IMR-90 (cell line): ENCODE results near the gene HOXC5.

Experiments
- MXI1 ChIP-seq: IDR thresholded peaks from 2 replicates; pipeline ENCODE4 v1.6.1; 2012; ENCODE audit warnings: low read depth, mild to moderate bottlenecking, low read length, moderate library complexity, borderline replicate concordance
- TF ChIP-seq, protein P1 (sequence below): conservative IDR thresholded peaks from 2 replicates; pipeline ENCODE4 v1.5.1; 2012; ENCODE audit warnings: mild to moderate bottlenecking, low read depth, low read length, improper control_type of control experiment

DNA sequence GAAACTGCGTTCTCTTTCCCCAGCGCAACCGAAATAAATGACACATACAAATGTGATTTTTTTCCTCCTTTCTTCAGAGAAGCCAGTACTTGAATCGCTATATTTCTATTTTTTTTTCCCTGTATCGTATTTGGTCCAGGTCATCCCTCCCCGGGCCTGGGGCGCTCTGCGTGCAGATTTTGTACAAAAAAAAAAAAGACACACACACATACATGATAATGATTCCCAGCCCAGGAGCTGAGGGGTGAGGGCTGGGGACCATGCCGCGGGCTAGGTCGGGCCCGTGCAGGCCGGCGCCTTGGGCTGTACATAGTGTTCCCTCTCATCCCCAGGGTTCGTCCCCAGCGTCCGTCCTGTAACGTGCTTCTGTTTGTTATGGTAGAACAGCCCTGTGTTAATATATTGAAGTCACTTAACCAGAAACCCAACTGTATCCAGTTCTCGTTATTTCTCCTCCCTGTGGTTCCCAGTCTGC is 29.9 kb upstream of the HOXC5 start:
- TF ChIP-seq, protein P1, sequence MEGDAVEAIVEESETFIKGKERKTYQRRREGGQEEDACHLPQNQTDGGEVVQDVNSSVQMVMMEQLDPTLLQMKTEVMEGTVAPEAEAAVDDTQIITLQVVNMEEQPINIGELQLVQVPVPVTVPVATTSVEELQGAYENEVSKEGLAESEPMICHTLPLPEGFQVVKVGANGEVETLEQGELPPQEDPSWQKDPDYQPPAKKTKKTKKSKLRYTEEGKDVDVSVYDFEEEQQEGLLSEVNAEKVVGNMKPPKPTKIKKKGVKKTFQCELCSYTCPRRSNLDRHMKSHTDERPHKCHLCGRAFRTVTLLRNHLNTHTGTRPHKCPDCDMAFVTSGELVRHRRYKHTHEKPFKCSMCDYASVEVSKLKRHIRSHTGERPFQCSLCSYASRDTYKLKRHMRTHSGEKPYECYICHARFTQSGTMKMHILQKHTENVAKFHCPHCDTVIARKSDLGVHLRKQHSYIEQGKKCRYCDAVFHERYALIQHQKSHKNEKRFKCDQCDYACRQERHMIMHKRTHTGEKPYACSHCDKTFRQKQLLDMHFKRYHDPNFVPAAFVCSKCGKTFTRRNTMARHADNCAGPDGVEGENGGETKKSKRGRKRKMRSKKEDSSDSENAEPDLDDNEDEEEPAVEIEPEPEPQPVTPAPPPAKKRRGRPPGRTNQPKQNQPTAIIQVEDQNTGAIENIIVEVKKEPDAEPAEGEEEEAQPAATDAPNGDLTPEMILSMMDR, result no peak
- no peak for TF ChIP-seq MXI1
